WTC11 (cell line): ENCODE measurements around the gene RPTOR. TPM values are rescaled to one million over a fixed set of nuclear protein-coding genes. Genes with fewer than 3 reads are reported as not detected.

Experiments used
- CTCF ChIP-seq: fragments of 200-600 bp; IDR thresholded peaks from 2 replicates; pipeline ENCODE4 v1.8.0; 2022; ENCODE audit warnings: antibody characterized with exemption
- FOXJ3 ChIP-seq: sonication (generic); formaldehyde crosslinking; IDR thresholded peaks from 2 replicates; pipeline ENCODE4 v1.9.0; 2021; ENCODE audit warnings: missing genetic modification reagents, mild to moderate bottlenecking, borderline replicate concordance
- FOXP4 ChIP-seq: sonication (generic); formaldehyde crosslinking; IDR thresholded peaks from 2 replicates; pipeline ENCODE4 v1.8.0; 2022; ENCODE audit warnings: mild to moderate bottlenecking, missing genetic modification reagents
- GTF2I ChIP-seq: fragments of 250-450 bp; sonication (Bioruptor Pico); conservative IDR thresholded peaks from 2 replicates; pipeline ENCODE4 v1.4.0; 2021; ENCODE audit warnings: mild to moderate bottlenecking
- HMGXB4 ChIP-seq: sonication (generic); formaldehyde crosslinking; IDR thresholded peaks from 2 replicates; pipeline ENCODE4 v1.8.1; 2023; ENCODE audit warnings: mild to moderate bottlenecking, moderate library complexity, missing genetic modification reagents
- IRF2 ChIP-seq: sonication (generic); formaldehyde crosslinking; IDR thresholded peaks from 2 replicates; pipeline ENCODE4 v1.8.0; 2022; ENCODE audit warnings: low read depth, missing genetic modification reagents, borderline replicate concordance
- PRDM15 ChIP-seq: sonication (generic); formaldehyde crosslinking; IDR thresholded peaks from 2 replicates; pipeline ENCODE4 v1.8.0; 2022; ENCODE audit warnings: missing genetic modification reagents
- PRRX2 ChIP-seq: fragments of 250-450 bp; sonication (Bioruptor Pico); IDR thresholded peaks from 2 replicates; pipeline ENCODE4 v1.8.0; 2021; ENCODE audit warnings: mild to moderate bottlenecking
- SMAD3 ChIP-seq: sonication (generic); formaldehyde crosslinking; IDR thresholded peaks from 2 replicates; pipeline ENCODE4 v1.8.0; 2022; ENCODE audit warnings: missing genetic modification reagents, mild to moderate bottlenecking, borderline replicate concordance
- ZNF317 ChIP-seq: sonication (generic); formaldehyde crosslinking; IDR thresholded peaks from 2 replicates; pipeline ENCODE4 v1.8.1; 2023; ENCODE audit warnings: low read depth, mild to moderate bottlenecking, moderate library complexity, missing genetic modification reagents, borderline replicate concordance
- total RNA-seq: library from RNA; stranded (reverse); gene quantifications from 3 replicates; pipeline ENCODE4 v1.2.3, GENCODE V29; 2021
- TF ChIP-seq, protein P1 (sequence below): sonication (generic); formaldehyde crosslinking; IDR thresholded peaks from 2 replicates; pipeline ENCODE4 v1.8.1; 2023; ENCODE audit warnings: mild to moderate bottlenecking, missing genetic modification reagents, borderline replicate concordance
- TF ChIP-seq, protein P2 (sequence below): fragments of 250-450 bp; sonication (Bioruptor Pico); IDR thresholded peaks from 2 replicates; pipeline ENCODE4 v1.9.0; 2021; ENCODE audit warnings: moderate library complexity, mild to moderate bottlenecking, inconsistent platforms, borderline replicate concordance
- TF ChIP-seq, protein P3 (sequence below): sonication (generic); formaldehyde crosslinking; IDR thresholded peaks from 2 replicates; pipeline ENCODE4 v1.8.1; 2022; ENCODE audit warnings: mild to moderate bottlenecking, missing genetic modification reagents, moderate library complexity, borderline replicate concordance

Gene RPTOR
- total RNA-seq, 1 experiment from 2014 or later: 41.0 TPM

GRCh38 chr17:80630560-80631120, 86.0 kb downstream of the RPTOR start (continued):
- TF ChIP-seq, protein P1, sequence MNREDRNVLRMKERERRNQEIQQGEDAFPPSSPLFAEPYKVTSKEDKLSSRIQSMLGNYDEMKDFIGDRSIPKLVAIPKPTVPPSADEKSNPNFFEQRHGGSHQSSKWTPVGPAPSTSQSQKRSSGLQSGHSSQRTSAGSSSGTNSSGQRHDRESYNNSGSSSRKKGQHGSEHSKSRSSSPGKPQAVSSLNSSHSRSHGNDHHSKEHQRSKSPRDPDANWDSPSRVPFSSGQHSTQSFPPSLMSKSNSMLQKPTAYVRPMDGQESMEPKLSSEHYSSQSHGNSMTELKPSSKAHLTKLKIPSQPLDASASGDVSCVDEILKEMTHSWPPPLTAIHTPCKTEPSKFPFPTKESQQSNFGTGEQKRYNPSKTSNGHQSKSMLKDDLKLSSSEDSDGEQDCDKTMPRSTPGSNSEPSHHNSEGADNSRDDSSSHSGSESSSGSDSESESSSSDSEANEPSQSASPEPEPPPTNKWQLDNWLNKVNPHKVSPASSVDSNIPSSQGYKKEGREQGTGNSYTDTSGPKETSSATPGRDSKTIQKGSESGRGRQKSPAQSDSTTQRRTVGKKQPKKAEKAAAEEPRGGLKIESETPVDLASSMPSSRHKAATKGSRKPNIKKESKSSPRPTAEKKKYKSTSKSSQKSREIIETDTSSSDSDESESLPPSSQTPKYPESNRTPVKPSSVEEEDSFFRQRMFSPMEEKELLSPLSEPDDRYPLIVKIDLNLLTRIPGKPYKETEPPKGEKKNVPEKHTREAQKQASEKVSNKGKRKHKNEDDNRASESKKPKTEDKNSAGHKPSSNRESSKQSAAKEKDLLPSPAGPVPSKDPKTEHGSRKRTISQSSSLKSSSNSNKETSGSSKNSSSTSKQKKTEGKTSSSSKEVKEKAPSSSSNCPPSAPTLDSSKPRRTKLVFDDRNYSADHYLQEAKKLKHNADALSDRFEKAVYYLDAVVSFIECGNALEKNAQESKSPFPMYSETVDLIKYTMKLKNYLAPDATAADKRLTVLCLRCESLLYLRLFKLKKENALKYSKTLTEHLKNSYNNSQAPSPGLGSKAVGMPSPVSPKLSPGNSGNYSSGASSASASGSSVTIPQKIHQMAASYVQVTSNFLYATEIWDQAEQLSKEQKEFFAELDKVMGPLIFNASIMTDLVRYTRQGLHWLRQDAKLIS (CRISPR knock-in tag): no peak
- TF ChIP-seq HMGXB4 (CRISPR knock-in tag): no peak
- no peak for TF ChIP-seq IRF2 (CRISPR knock-in tag)
- TF ChIP-seq, protein P2, sequence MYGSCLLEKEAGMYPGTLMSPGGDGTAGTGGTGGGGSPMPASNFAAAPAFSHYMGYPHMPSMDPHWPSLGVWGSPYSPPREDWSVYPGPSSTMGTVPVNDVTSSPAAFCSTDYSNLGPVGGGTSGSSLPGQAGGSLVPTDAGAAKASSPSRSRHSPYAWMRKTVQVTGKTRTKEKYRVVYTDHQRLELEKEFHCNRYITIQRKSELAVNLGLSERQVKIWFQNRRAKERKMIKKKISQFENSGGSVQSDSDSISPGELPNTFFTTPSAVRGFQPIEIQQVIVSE (CRISPR knock-in tag): no peak
- TF ChIP-seq CTCF: no peak
- TF ChIP-seq PRDM15 (CRISPR knock-in tag): no peak
- TF ChIP-seq ZNF317 (CRISPR knock-in tag): no peak
- TF ChIP-seq FOXJ3 (CRISPR knock-in tag): no peak
- TF ChIP-seq PRRX2 (CRISPR knock-in tag): no peak
- no peak for TF ChIP-seq SMAD3
- TF ChIP-seq, protein P3, sequence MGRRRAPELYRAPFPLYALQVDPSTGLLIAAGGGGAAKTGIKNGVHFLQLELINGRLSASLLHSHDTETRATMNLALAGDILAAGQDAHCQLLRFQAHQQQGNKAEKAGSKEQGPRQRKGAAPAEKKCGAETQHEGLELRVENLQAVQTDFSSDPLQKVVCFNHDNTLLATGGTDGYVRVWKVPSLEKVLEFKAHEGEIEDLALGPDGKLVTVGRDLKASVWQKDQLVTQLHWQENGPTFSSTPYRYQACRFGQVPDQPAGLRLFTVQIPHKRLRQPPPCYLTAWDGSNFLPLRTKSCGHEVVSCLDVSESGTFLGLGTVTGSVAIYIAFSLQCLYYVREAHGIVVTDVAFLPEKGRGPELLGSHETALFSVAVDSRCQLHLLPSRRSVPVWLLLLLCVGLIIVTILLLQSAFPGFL (CRISPR knock-in tag): no peak
- TF ChIP-seq GTF2I (CRISPR knock-in tag): no peak
- TF ChIP-seq FOXP4: no peak
